Fibroblast of upper back skin (primary cell): ENCODE results near the gene ACACA.

Source experiments
- DNase-seq: peaks from one replicate; pipeline ENCODE4 v3.0.0-alpha.2; 2013

ACACA gene

DNA sequence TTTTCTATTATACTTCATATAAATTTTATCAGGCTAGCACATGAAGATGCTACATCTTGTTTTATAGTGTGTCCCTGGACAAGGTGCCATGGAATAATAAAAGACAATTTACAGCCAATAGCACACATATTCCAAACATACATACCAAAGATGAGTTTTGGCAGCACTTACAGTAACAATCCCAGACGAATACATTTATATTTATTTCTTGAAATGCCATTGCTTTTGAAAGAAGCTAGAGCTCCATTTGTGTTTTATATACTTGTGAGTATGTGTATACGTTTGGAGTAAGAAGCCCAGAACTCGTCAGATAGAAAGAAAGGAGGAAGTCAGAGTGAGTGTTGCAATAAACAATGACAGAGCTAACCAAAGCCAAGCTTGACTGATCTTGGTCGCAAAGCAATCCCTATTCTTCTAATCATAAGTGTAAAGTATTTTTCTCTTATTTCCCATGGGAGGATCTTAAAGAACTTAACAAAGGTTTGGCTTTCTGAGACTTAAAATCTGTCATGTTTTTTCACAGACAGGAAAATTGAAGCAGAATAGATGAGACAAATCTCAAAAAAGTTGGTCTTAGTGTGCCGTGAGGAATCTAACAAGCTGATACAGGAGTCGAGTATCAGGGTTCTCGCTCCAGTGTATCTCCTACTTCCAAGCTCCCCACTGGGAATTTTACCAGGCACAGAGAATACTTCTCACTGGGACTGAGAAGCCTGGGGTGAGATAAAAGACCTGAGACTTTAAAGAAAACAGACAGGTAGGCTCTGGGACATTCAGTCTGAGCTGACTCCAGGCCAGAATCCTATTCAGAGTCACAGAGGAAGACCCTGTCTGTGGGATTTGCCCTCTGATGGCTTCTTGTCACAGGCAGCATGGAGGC is 282.5 kb downstream of the ACACA start:
- no peak for DNase-seq

DNA sequence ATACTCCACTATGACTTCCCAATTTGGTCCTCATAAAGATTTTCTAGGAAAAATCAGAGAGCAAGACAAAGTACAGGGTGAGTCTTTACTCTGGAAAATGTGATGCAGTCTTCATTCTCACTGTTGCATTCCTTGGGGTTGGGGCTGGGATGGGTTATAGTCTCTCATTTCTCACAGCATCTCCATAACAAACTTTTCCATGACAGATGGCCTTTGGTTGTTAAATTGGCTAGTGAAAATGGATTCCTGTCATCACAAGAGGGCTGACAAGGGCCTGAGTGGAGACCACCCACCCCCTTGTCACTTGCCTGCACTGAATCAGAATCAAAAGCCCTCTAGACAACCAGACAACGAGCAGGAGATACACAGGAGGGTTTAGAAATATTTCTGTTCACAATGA is 283.2 kb downstream of the ACACA start:
- no peak for DNase-seq

DNA sequence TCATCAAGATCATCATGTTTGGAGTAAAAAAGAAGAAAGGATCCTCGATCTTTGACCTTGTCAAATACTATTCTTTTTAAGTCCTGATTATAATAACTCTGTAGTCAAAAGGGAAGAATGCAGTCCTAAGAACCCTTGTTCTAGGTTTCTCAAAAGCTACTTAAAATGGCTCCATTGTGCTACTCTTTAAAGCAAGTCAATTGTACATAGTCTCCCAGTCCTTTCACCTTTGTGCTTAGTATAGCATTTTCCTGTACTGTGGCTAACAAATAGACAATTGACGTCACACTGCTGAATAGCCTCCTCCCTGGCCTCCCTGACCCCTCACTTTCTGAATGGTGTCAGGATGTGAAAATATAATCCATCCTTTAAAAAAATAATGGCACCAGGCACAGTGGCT is 285.0 kb downstream of the ACACA start:
- DNase-seq: no peak

DNA sequence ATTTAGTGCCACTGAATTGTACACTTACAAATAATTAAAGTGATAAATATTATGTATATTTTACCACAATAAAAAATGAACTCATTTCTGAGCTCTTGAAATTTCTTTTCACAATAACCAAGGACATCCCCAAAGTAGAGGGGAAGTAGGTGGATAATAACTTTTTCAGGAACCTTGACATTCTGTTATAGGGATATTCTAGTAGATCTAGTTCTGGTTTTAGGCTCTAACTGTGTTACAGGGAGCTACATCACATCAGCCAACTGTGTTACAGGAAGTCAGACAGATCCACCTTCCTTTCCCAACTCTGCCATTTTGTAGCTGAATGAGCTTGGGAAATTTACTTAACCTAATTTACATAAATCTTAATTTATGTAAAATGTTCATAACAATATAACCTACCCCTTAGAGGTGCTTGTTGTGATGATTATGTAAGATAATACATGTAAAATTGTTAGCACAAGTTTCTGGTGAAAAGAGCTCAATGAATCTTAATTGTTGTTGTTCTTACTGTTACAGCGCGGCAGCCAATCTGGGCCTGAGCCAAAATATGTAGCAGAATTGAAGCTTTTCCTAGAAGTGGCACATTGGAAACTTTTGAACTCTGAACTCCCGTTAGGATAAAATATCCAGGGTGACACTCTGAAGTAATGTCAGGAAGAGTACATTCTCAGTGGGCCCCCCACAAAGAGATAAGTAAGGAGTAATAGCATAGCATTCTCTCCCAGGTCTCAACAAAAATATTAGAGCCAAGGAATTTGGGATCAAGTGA is 288.1 kb downstream of the ACACA start:
- DNase-seq: no peak

DNA sequence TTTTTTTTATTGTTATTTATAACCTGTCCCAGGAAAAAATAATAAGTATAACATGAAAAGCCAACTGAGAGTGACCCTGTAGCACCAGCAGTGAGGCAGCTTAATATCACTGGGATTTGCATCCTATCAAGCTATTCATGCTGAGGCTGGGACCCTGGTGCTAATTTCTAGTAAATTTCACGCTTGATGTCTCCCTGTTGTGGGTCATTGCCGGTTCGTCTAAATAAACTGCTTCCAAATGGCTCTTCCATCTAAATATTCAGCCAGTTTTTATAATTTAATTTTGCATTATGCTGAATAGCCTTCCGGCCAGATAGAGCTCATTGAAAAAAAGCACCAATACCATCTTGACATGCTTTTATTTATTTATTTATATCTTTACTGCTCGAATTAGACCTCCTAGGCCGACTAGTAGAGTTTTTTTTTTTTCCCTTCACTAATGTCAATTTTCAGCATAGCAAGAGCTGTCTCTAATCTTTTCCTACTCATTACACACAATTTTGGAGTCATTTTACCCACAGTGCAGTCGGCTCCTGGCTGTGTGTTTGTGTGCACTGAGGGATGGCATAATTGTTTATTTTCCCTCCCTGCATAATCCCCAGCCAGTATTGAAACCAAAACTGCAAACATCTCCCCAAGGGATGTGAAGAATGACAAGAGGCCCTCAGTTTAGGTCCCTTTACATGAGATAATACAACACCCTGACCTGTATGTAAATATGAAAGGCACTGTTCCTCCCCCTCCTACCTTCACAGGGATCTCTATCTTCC is 289.1 kb downstream of the ACACA start:
- DNase-seq: no peak

DNA sequence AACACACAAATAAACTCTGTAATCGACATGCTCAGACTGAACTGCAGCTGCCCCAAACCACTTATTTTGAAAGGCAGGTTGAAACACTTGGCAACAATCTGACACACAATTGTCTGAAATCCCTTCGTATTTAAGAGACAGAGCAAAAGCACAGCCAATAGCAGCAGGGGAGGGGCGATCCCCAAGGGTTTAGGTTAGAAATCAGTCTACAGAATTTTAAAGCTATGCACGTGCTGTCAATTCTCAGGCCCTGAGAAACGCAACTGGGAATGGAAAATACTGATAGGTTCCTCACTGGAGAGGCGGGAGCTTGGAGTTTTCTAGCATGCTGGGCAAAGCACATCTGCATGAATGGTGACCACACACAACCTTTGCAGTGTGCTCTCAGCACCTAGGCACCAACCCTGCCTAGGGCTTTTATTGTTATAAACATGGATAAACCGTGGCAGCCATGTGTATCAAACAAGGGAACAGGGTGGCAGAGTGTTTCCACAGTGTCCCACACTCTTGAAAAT is 289.9 kb downstream of the ACACA start:
- no peak for DNase-seq

DNA sequence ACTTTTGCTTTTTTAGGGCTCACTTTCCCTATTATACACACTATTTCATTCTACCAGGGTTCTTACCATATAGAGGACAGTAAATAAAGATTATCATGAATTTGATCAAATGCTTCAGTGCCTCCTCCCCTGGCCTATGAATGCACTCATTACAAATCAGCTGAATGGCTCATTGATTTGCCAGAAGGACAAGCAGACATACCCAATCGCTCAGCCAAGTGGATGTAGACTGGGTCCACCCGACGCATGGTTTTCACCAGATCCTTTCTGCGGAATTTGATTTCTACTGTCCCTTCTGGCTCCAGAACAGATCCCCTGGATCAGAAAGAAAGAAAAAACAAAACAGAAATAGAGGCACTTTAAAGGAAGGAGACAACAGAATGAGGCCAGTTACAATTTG is 295.3 kb downstream of the ACACA start:
- DNase-seq: no peak

DNA sequence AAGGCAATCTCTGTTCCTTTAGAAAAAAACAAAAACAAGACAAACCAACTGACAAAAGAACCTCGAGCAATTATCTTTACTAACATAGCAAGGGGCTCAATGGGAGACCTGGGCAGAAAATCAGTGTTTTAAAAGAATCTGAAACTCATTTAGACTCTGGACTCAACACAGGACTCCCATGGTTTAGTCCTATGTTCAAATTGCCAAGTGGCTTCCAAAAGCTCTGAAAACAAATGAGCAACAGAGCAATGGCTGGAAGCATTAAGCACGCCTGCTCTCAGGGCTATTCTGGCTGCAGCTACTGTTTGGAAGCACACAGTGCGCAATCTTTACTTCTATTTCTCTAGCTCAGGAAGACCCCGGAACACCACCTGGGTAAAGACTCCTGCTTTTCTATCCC is 295.9 kb downstream of the ACACA start:
- no peak for DNase-seq

DNA sequence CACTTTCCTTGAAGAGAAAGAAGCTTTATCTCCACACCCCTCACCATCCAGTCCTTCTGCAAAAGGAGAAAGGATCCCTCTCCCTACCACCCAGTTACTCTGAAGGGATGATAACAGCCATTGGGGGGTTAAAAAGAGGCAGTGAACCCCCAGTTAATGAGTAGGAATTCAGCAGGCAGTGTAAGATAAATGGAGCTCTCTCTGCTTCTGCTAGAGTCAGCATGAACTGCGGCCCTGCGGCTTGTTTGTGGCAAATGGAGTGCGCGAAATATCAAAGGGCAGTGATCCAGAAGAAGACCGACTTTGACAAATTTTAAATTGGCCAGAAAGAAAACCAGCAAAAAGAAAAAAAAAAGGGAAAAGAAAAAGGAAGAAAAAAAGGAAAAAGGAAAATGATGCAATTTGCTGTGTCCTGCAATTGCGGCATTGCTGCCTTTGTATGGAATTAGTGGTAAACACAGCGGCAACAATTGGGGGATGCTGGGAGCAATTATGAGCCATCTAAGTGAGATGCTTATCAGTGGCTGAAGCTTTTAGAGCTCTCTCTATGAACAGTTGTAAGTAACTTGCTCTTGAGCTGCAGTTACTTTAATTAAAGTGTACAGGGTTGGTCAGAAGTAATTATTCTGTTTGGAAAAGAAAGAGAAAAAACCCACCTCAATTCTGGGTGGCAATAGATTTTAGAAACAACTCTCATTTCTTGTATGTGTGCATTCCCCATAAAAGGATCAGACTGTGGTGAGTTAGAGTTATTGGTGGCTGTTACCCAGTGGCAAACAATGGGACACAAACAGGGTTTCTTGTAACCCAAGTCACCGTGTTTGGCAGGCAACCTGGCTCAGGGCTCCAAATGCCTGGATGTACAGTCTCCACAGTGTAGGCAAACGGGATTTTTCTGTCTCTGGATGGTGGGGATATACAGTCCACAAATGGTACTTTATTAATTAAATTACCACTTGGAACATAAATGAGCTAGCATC is 296.6 kb downstream of the ACACA start:
- no peak for DNase-seq

DNA sequence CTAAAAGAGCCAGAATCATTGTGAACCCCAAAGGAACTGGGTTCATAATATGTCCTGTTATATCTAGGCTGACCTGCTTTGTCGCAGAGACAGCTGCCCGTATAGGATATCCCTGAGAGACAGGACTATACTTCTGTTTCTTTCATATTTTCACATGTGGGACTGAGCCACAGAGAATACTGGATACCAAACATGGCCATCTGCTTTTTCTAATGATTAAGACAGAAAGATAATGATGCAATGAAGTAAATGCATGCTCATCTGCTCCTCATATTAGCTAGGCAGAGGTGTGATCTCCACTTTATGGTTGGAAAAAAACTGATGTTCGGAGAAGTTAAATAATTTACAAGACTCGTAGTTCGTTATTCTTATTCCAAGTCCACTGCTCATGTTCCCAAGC is 297.5 kb downstream of the ACACA start:
- DNase-seq: no peak

DNA sequence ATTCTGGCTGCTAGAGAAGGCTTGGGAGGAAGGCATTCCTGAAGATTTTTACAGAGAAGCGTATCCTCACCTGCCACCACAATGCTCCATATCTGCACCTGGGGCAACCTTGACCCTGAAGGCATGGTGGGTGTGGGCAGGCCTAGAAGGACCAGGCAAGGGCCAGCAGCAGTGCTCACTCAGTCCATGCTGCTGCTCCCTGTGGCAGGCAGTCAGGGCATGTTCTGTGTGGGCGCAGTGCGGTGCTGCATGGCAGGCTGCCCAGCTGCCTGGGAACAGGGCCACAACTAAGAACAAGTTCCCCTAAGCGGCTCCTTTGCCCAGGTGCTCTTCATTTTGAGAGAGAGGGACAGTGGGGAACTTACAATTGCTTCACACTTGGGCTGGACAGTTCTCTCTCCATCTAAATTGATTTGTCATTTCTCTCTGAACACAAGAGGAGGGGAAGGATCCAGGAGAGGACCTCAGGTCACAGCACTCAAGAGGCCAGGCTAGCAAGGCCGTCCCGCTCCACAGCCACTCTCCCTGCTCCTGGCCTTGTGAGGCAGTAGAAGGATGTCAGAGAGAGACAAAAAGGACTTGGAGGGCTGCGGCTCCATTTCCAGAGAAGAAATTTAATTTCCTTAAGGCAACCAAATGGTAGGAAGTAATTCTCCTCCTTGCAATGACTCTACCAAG is 299.1 kb downstream of the ACACA start:
- no peak for DNase-seq

DNA sequence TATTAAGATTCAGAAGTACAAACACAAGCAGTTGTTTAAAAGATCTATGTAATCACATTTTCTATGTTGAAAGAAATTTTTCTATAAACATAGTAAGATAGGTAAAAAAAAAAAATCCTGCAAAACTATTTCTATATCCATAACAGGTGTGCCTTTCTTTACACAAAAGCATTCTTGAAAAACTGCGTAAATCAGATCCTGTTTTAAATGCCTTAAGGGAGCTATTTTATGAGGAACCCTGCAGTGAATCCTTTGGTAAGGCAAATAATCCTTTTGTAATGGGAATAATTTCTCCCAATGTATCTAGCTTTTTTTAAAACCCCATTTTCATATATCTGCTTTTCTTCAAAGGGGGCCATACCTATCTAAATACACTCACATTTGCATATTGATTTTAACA is 300.6 kb downstream of the ACACA start:
- DNase-seq: no peak

DNA sequence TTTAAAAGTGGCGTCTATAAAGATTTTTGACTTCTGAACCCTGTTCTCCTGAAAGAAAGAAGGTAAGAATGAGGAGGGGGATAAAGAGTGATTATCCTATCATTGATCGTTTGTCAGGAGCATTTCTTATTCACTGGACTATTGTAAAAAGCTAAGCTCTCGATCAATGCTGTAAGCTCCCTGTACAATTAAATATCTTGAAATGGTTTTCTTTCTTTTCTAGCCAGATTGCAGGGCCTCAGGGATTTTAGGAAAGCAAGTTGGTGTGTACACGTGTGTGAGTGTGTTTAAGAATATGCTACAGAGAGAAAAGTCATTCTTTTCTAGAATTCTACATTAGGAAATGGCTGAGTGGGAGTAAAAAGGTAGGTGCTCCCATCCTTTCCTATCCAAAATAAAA is 303.4 kb downstream of the ACACA start:
- DNase-seq: no peak

DNA sequence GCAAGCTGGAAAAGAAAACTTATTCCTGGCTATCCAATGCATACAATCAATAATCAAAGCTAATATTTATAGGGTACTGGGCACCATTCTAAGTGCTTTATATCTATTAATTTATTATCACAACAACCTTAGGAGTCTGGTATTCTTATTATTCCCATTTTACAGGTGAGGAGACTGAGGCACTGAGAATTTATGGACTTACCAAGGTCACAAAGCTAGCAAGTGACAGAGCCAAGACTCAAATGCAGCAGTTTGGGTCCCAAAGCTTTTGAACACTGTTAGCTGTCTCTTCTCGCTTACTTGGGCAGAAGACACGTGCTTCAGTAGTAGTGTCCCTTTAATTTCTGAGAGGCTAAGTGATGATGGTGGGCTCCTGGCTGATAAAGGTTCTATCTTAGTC is 305.3 kb downstream of the ACACA start:
- DNase-seq: no peak

DNA sequence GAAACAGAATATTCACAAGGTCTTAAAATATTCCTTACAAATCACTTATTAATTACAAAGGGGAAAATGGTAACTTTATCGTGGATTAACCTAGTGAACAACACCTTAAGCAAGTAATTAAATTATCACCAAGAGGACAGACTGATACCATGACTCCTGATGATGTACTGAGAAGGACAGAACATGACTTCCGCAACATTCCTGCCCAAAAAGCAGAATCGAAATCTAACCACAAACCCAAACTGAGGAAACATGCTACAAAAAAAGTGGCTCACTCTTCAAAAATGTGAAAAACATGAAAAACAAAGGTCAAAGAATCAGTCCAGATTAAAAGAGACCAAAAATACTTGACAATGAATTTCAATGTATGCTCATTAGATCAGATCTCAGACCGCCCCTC is 306.4 kb downstream of the ACACA start:
- peak; percentile 13 for DNase-seq

DNA sequence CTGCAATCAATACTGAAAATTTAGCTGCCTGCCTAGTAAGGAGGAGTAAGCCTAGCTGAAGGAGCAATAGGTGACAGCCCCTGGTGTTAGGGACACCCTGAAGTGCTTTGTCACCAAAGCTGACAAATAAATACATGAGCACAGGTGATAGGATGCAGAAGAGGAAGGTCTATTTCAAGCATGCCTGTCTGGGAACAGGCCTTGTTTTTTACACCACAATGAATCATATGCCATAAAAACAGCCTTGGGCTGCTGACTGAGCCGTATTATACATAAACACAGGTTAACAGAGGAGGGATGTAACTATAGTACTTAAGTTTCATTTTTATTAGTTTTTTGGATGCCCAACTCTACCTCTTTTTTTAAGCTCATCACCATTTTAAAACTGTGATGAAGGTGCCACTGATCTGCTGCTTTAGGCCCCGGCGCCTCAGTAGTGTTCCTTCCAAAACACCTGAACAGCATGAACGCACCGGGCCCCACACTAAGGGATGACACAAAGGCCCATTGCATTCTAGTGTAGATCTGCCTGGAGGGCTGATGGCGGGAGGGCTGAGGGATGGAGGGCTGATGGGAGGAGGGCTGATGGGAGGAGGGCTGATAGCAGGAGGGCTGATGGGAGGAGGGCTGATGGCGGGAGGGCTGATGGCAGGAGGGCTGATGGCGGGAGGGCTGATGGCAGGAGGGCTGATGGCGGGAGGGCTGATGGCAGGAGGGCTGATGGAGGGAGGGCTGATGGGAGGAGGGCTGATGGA is 307.5 kb downstream of the ACACA start:
- DNase-seq: no peak

DNA sequence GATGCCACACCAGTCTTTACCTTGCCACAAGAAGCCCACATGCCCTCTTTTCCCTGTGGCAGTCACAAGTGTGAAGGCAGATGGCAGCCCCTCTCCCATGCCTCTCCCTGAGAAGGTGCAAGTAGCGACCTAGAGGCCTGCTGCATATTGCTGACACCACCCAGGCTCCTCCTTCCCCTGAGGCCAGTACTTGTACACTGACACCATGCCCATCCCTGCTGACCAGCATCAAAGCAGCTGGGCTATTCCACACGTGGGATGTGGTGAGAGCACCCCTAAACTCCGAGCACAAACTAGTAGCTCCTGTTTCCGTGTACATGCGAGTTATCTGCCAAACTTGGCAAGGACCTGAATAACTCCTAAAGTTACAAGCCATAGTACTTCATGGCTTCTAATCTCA is 308.5 kb downstream of the ACACA start:
- DNase-seq: no peak

DNA sequence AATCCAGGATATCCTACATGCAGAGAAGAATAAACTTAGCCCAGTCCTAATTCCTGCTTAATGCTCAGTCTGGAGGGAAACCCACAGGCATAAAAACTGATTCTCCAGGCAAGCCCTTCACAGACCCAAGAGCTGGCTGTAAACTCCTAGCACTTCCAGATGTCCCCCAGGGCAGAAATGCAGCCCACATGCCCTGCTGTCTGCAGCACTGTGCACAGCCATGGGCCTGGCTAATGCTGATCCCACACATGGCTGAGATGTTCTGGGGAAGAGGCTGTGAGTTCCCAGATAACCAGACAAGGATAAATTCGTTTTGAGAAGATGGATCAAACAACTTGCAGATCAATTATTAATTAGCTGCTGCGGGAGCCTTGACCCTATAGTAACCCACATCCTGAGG is 309.5 kb downstream of the ACACA start:
- no peak for DNase-seq

DNA sequence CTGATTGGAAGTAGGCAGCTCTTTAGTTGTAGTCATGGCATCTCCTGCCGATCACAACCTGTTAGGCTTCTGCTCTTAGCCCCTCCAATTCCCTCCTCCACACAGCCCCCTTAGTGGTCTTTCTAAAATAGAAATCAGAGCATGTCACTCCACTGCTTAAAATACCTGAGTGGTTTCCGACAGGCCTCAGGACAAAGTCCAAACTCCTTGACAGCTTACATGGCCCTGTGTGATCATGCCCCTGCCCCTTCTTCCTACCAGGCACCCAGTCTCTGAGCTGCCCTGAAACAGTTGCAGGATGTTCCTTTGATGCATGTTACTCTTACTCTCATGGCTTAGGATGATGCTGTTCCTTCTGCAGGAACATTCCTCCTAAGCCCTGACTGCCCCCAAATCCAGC is 310.6 kb downstream of the ACACA start:
- no peak for DNase-seq

DNA sequence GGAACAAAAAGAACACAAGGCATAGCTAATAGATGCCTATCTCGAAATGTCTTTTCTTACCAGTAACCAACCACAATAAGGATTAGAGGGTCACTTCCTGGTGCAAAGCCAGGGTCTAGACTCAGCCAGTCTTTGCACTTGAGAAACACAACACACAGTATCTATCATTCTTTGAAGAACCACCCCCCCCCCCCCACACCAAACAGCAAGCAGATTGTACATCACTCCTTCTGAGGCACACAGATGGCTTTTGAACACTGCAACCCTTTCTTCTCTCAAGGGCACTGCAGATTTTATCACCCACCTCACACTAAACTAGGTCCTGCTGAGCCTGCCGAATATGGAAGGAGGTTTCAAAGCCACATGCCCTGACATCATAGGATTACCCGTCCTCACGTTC is 312.2 kb downstream of the ACACA start:
- no peak for DNase-seq

DNA sequence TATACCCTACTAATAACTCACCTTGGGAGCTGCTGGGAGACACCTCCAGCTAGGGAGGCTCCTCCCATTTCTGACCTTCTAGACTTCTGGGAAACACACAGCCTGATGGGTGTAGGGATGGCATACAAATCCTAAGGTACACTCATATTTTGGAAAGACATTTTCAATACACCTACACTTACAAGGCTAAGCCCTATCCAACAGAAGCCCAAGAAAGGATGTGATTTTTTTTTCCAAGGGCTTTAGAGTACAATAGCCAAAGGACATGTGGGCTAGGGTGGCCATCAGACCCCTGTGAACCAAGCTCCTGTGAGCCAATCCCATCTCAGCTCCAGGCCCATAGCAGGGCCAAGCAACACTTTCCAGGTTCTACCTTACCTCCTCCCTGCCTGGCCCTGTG is 313.9 kb downstream of the ACACA start:
- no peak for DNase-seq
